A549 (cell line): ENCODE data around the gene EXOC2. TPM values are rescaled to one million over a fixed set of nuclear protein-coding genes. Genes with fewer than 3 reads are reported as not detected.
"Not testable (repeated sequence)": the region's sequence is repeated elsewhere in the genome, so short reads cannot be mapped to it uniquely, and the experiment has no call there.

Experiments
- ATAC-seq, 2 experiments: fragments of 200-7000 bp in 1 of 2; fragments of >200 bp in 1 of 2; cut with Nextera tagmentation in 1 of 2; cut with Tn5 transposase in 1 of 2; 3 replicates each; pipeline versions ENCODE4 v1.8.0 to v1.9.1; 2018 to 2020; ENCODE audit warnings: mild to moderate bottlenecking in 1 of 2, moderate library complexity in 1 of 2
- CTCF ChIA-PET: fragments of 300-600 bp; sonication (Branson Sonifier 250); formaldehyde crosslinking; extraction: SDS; loops from one replicate; lab custom pipeline; 2021; ENCODE audit warnings: antibody characterized with exemption, inconsistent platforms; lab: Yijun Ruan, JAX
- POLR2A ChIA-PET: fragments of 350-600 bp; formaldehyde crosslinking; extraction: SDS; loops from one replicate; lab custom pipeline; 2021; ENCODE audit warnings: antibody characterized with exemption, inconsistent platforms; lab: Yijun Ruan, JAX
- DNase-seq, 2 experiments: peaks; one replicate each; pipeline versions ENCODE4 v3.0.0 to v3.0.0-alpha.2; 2011 to 2016; ENCODE audit warnings: low read depth in 1 of 2, low spot score in 1 of 2
- FAIRE-seq: peaks from 2 replicates; lab custom pipeline; 2011; peaks lifted over from hg19 to GRCh38; lab: Jason Lieb, UNC
- H3K27ac ChIP-seq, 2 experiments: fragments of >200 bp; sonication (Bioruptor Twin); formaldehyde crosslinking; 3 replicates each; pipeline ENCODE4 v1.5.1; 2016 to 2017
- H3K4me1 ChIP-seq: fragments of >200 bp; sonication (Bioruptor Twin); formaldehyde crosslinking; 3 replicates; pipeline ENCODE4 v1.6.1; 2016
- H3K4me2 ChIP-seq: fragments of >200 bp; sonication (Bioruptor Twin); formaldehyde crosslinking; 3 replicates; pipeline ENCODE4 v1.6.1; 2016
- H3K4me3 ChIP-seq: fragments of >200 bp; sonication (Bioruptor Twin); formaldehyde crosslinking; 3 replicates; pipeline ENCODE4 v1.5.1; 2016
- H3K9me3 ChIP-seq: fragments of >200 bp; sonication (Bioruptor Twin); formaldehyde crosslinking; 3 replicates; pipeline ENCODE4 v1.6.1; 2016
- CEBPB ChIP-seq, 2 experiments: fragments of >200 bp in 1 of 2; sonication (Bioruptor Twin) in 1 of 2; formaldehyde crosslinking in 1 of 2; IDR thresholded peaks; 2 replicates each; pipeline ENCODE4 v1.6.1; 2012 to 2016
- CHD2 ChIP-seq: fragments of 150-350 bp; IDR thresholded peaks from 2 replicates; pipeline ENCODE4 v1.6.1; 2014; ENCODE audit warnings: low read length; ENCODE audit not compliant: partially characterized antibody
- CTCF ChIP-seq: fragments of >200 bp; sonication (Bioruptor Twin); formaldehyde crosslinking; IDR thresholded peaks from 3 replicates; pipeline ENCODE4 v1.5.1; 2016
- FOSL2 ChIP-seq, 2 experiments: fragments of 450-650 bp in 1 of 2; fragments of >200 bp in 1 of 2; sonication (Bioruptor Twin) in 1 of 2; formaldehyde crosslinking; IDR thresholded peaks; 2 replicates each; pipeline versions ENCODE4 v1.5.0 to v1.6.1; 2016 to 2020; ENCODE audit warnings: mild to moderate bottlenecking in 1 of 2, moderate library complexity in 1 of 2
- HOXA7 ChIP-seq: fragments of 250-450 bp; sonication (Bioruptor Pico); IDR thresholded peaks from 2 replicates; pipeline ENCODE4 v1.5.0; 2020; ENCODE audit warnings: mild to moderate bottlenecking, moderate library complexity
- HOXB13 ChIP-seq: fragments of 250-450 bp; sonication (Bioruptor Pico); IDR thresholded peaks from 2 replicates; pipeline ENCODE4 v1.5.0; 2020; ENCODE audit warnings: low read depth, mild to moderate bottlenecking, moderate library complexity
- HOXB5 ChIP-seq: fragments of 250-450 bp; sonication (Bioruptor Pico); IDR thresholded peaks from 2 replicates; pipeline ENCODE4 v1.5.0; 2020; ENCODE audit warnings: mild to moderate bottlenecking, moderate library complexity
- MAFK ChIP-seq: fragments of 450-650 bp; IDR thresholded peaks from 2 replicates; pipeline ENCODE4 v1.6.1; 2014; ENCODE audit not compliant: partially characterized antibody
- MYC ChIP-seq: IDR thresholded peaks from 2 replicates; pipeline ENCODE4 v1.6.1; 2012; ENCODE audit warnings: mild to moderate bottlenecking, inconsistent platforms, low read length, improper control_type of control experiment, borderline replicate concordance
- NPAS2 ChIP-seq: fragments of 250-450 bp; sonication (Bioruptor Pico); IDR thresholded peaks from 2 replicates; pipeline ENCODE4 v1.8.0; 2022; ENCODE audit warnings: mild to moderate bottlenecking, moderate library complexity, borderline replicate concordance
- PHF8 ChIP-seq: fragments of 200-600 bp; sonication (generic); IDR thresholded peaks from 2 replicates; pipeline ENCODE4 v1.6.1; 2016; ENCODE audit warnings: low read depth, mild to moderate bottlenecking, antibody characterized with exemption, moderate library complexity, borderline replicate concordance
- POLR2A ChIP-seq: IDR thresholded peaks from 2 replicates; pipeline ENCODE4 v1.6.1; 2012; ENCODE audit warnings: mild to moderate bottlenecking, low read length
- RAD21 ChIP-seq, 2 experiments: fragments of >200 bp in 1 of 2; sonication (Bioruptor Twin) in 1 of 2; formaldehyde crosslinking in 1 of 2; IDR thresholded peaks in 1 of 2; conservative IDR thresholded peaks in 1 of 2; 2 replicates in 1 of 2; 3 replicates in 1 of 2; pipeline ENCODE4 v1.6.1; 2012 to 2018; ENCODE audit warnings: inconsistent platforms in 1 of 2
- RCOR1 ChIP-seq: fragments of 150-350 bp; IDR thresholded peaks from 2 replicates; pipeline ENCODE4 v1.6.1; 2014; ENCODE audit warnings: antibody characterized with exemption, low read length, low read depth
- REST ChIP-seq: fragments of 200-600 bp; sonication (generic); IDR thresholded peaks from 2 replicates; pipeline ENCODE4 v1.6.1; 2016; ENCODE audit warnings: antibody characterized with exemption, mild to moderate bottlenecking, moderate library complexity
- RFX5 ChIP-seq: fragments of 450-650 bp; IDR thresholded peaks from 2 replicates; pipeline ENCODE4 v1.7.1; 2014; ENCODE audit warnings: antibody characterized with exemption, mild to moderate bottlenecking, moderate library complexity
- TFCP2L1 ChIP-seq: fragments of 250-450 bp; sonication (Bioruptor Pico); IDR thresholded peaks from 2 replicates; pipeline ENCODE4 v1.5.0; 2021; ENCODE audit warnings: mild to moderate bottlenecking
- TP53 ChIP-seq: fragments of 250-450 bp; sonication (Bioruptor Pico); IDR thresholded peaks from 2 replicates; pipeline ENCODE4 v1.5.0; 2021; ENCODE audit warnings: mild to moderate bottlenecking, moderate library complexity
- WGBS: methylation state at CpG from one replicate; pipeline ENCODE4 v1.1.6; 2017; ENCODE audit errors: missing lambda C conversion rate; 5-methylcytosine and 5-hydroxymethylcytosine counted together
- polyA plus RNA-seq, 4 experiments: library from polyadenylated mRNA; depleted of rRNA in 3 of 4; stranded (reverse); fragments of >200 nt; fragmentation: RNase III in 1 of 4; extraction: RNeasy Plus Mini Kit Qiagen cat#74134 plus additional on column Dnase treatment in 1 of 4; gene quantifications; 2 replicates in 3 of 4; 3 replicates in 1 of 4; pipeline ENCODE4 v1.2.3, GENCODE V29; 2011 to 2017

EXOC2 gene
- polyA plus RNA-seq, 2 of the 4 experiments (the other 2 are of a cell fraction) = 13.3 to 22.9 TPM

GRCh38 chr6:609905-610304 lies 83.0 kb downstream of the EXOC2 start:
- no peak for ATAC-seq

GRCh38 chr6:606829-607379 lies 86.0 kb downstream of the EXOC2 start:
- Histone ChIP-seq H3K4me3 (no peak overlapping the region), H3K4me1 (no peaks in the 10 kb centered on the region), H3K27ac (no peak overlapping the region), H3K9me3 (no peaks in the 10 kb centered on the region), H3K4me2 (no peak overlapping the region)
- ChIA-PET CTCF (interaction anchor here (1.2 to 1.8 kb wide), 2 partner anchors 9 to 14 kb away, joined by 4 to 8 read pairs; no protein-coding TSS in a partner anchor), POLR2A (no interaction called here)
- FAIRE-seq (no peak), DNase-seq (no peak), ATAC-seq (no peak)
- TF ChIP-seq REST (no peak), FOSL2 (IDR thresholded peaks at IDR 0.05) (no peak), FOSL2 (CRISPR knock-in tag; IDR thresholded peaks at IDR 0.05) (no peak), TFCP2L1 (CRISPR knock-in tag) (no peak), RAD21 (conservative IDR thresholded peaks at IDR 0.05 in 1 of 2, IDR thresholded peaks at IDR 0.05 in 1 of 2) (no peak), TP53 (CRISPR knock-in tag) (no peak), HOXB13 (CRISPR knock-in tag) (no peak), CTCF (no peak), MAFK (no peak), HOXB5 (CRISPR knock-in tag) (no peak), HOXA7 (CRISPR knock-in tag) (no peak), RFX5 (no peak), NPAS2 (no peak)
- 96% methylated on average over 14 of the region's 14 CpGs for WGBS

More at GRCh38 chr6:609905-610304, 83.0 kb downstream of the EXOC2 start:
- H3K27ac ChIP-seq = no peak overlapping the region
- no peaks in the 10 kb centered on the region for H3K4me1 ChIP-seq
- FAIRE-seq (no peak), DNase-seq (no peak)
- ChIA-PET POLR2A (no interaction called here), CTCF (no interaction called here)
- H3K4me2 ChIP-seq = no peak overlapping the region
- H3K4me3 ChIP-seq = no peak overlapping the region
- no peaks in the 10 kb centered on the region for H3K9me3 ChIP-seq
- WGBS = 98% methylated on average over 4 of the region's 4 CpGs
- no peak for TF ChIP-seq RCOR1
- TF ChIP-seq PHF8 = no peak
- TF ChIP-seq POLR2A = no peak
- TF ChIP-seq CEBPB (IDR thresholded peaks at IDR 0.05) = no peak
- TF ChIP-seq MYC = no peak
- TF ChIP-seq CHD2 = no peak

- H3K4me2 ChIP-seq, POLR2A ChIA-PET, H3K4me1 ChIP-seq, CTCF ChIA-PET, ATAC-seq, FAIRE-seq, DNase-seq, H3K27ac ChIP-seq, H3K4me3 ChIP-seq, H3K9me3 ChIP-seq: not testable (repeated sequence)
- WGBS = 95% methylated on average over 5 of the region's 5 CpGs
Measured at GRCh38 chr6:605895-606294, 87.0 kb downstream of the EXOC2 start.
